Ishikawa (cell line): ENCODE data around the gene MCM6.

Experiments used
- CEBPB ChIP-seq: IDR thresholded peaks from 2 replicates; pipeline ENCODE4 v1.6.1; 2012
- CREB1 ChIP-seq: IDR thresholded peaks from 2 replicates; pipeline ENCODE4 v1.6.1; 2012; ENCODE audit warnings: low read depth
- EP300 ChIP-seq: IDR thresholded peaks from 2 replicates; pipeline ENCODE4 v1.6.1; 2012; ENCODE audit warnings: borderline replicate concordance
- FOXM1 ChIP-seq: IDR thresholded peaks from 2 replicates; pipeline ENCODE4 v1.6.1; 2012; ENCODE audit warnings: low read depth, borderline replicate concordance
- NFIC ChIP-seq: IDR thresholded peaks from 2 replicates; pipeline ENCODE4 v1.6.1; 2012
- RAD21 ChIP-seq: IDR thresholded peaks from 2 replicates; pipeline ENCODE4 v1.6.1; 2012; ENCODE audit warnings: low read depth
- TAF1 ChIP-seq: IDR thresholded peaks from 2 replicates; pipeline ENCODE4 v1.6.1; 2012; ENCODE audit warnings: low read depth, mild to moderate bottlenecking
- TEAD4 ChIP-seq: IDR thresholded peaks from 2 replicates; pipeline ENCODE4 v1.6.1; 2012
- USF1 ChIP-seq: IDR thresholded peaks from 2 replicates; pipeline ENCODE4 v1.6.1; 2012
- YY1 ChIP-seq: IDR thresholded peaks from 2 replicates; pipeline ENCODE4 v1.6.1; 2012; ENCODE audit warnings: low read depth
- TF ChIP-seq, protein P1 (sequence below): IDR thresholded peaks from 2 replicates; pipeline ENCODE4 v1.6.1; 2012; ENCODE audit warnings: low read depth, mild to moderate bottlenecking
- TF ChIP-seq, protein P2 (sequence below): IDR thresholded peaks from 2 replicates; pipeline ENCODE4 v1.6.1; 2012

- TF ChIP-seq YY1, result no peak
- TF ChIP-seq, protein P1, sequence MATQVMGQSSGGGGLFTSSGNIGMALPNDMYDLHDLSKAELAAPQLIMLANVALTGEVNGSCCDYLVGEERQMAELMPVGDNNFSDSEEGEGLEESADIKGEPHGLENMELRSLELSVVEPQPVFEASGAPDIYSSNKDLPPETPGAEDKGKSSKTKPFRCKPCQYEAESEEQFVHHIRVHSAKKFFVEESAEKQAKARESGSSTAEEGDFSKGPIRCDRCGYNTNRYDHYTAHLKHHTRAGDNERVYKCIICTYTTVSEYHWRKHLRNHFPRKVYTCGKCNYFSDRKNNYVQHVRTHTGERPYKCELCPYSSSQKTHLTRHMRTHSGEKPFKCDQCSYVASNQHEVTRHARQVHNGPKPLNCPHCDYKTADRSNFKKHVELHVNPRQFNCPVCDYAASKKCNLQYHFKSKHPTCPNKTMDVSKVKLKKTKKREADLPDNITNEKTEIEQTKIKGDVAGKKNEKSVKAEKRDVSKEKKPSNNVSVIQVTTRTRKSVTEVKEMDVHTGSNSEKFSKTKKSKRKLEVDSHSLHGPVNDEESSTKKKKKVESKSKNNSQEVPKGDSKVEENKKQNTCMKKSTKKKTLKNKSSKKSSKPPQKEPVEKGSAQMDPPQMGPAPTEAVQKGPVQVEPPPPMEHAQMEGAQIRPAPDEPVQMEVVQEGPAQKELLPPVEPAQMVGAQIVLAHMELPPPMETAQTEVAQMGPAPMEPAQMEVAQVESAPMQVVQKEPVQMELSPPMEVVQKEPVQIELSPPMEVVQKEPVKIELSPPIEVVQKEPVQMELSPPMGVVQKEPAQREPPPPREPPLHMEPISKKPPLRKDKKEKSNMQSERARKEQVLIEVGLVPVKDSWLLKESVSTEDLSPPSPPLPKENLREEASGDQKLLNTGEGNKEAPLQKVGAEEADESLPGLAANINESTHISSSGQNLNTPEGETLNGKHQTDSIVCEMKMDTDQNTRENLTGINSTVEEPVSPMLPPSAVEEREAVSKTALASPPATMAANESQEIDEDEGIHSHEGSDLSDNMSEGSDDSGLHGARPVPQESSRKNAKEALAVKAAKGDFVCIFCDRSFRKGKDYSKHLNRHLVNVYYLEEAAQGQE, result no peak
- TF ChIP-seq RAD21, result no peak
- TF ChIP-seq EP300, result no peak
- TF ChIP-seq TEAD4, result no peak
- TF ChIP-seq NFIC, result no peak
- TF ChIP-seq, protein P2, sequence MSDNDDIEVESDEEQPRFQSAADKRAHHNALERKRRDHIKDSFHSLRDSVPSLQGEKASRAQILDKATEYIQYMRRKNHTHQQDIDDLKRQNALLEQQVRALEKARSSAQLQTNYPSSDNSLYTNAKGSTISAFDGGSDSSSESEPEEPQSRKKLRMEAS, result no peak
- no peak for TF ChIP-seq USF1
- TF ChIP-seq TAF1, result no peak
- no peak for TF ChIP-seq CEBPB
- TF ChIP-seq FOXM1, result no peak
- no peak for TF ChIP-seq CREB1
Measured at GRCh38 chr2:135849087-135849486, 27.2 kb downstream of the MCM6 start.
